K562 (cell line): ENCODE data around the gene THADA. TPM values are rescaled to one million over a fixed set of nuclear protein-coding genes. Genes with fewer than 3 reads are reported as not detected.

Source experiments
- ATAC-seq: fragments of 200-7000 bp; cut with Tn5 transposase; 3 replicates; pipeline ENCODE4 v1.9.1; 2020; ENCODE audit warnings: moderate library complexity
- BruUV-seq: library from RNA; stranded (reverse); fragments of 400-500 nt; replicated peaks from 2 replicates; lab custom pipeline; 2021; lab: Mats Ljungman, UMichigan
- CTCF ChIA-PET: fragments of 300-600 bp; formaldehyde crosslinking; extraction: SDS; loops from one replicate; lab custom pipeline; 2021; ENCODE audit warnings: low intra/inter-chr PET ratio; lab: Yijun Ruan, JAX
- POLR2A ChIA-PET: fragments of 300-600, 350-650 bp; sonication (Branson Sonifier 250); formaldehyde crosslinking; extraction: SDS; loops from one replicate; lab custom pipeline; 2021; ENCODE audit warnings: antibody characterized with exemption, inconsistent platforms; lab: Yijun Ruan, JAX
- DNase-seq, 4 experiments: peaks; one replicate each; pipeline versions ENCODE4 v3.0.0 to v3.0.0-alpha.2; 2011 to 2018; ENCODE audit warnings: low spot score in 3 of 4, mixed read lengths in 3 of 4; ENCODE audit errors: extremely low read depth in 1 of 4
- FAIRE-seq: peaks from 2 replicates; lab custom pipeline; 2011; peaks lifted over from hg19 to GRCh38; lab: Jason Lieb, UNC
- H2AFZ ChIP-seq: 2 replicates; pipeline ENCODE4 v1.6.0; 2011; ENCODE audit warnings: low read depth, low read length, control low read depth, inconsistent platforms
- H3K27ac ChIP-seq: fragments of 200-600 bp; 3 replicates; pipeline ENCODE4 v1.8.0; 2011; ENCODE audit warnings: low read depth, mild to moderate bottlenecking, control low read depth, inconsistent platforms, low read length, moderate library complexity, mixed read lengths; ENCODE audit errors: extremely low read depth
- H3K27me3 ChIP-seq, 2 experiments: fragments of 300-600 bp in 1 of 2; 2 replicates in 1 of 2; 3 replicates in 1 of 2; pipeline versions ENCODE4 v1.6.0 to v1.8.0; 2011; ENCODE audit warnings: inconsistent platforms in 2 of 2, low read length in 2 of 2, mild to moderate bottlenecking in 1 of 2, mixed read lengths in 1 of 2, moderate library complexity in 1 of 2; ENCODE audit not compliant: control insufficient read depth in 2 of 2, insufficient read depth in 2 of 2
- H3K36me3 ChIP-seq: fragments of 300-600 bp; 3 replicates; pipeline ENCODE4 v1.8.0; 2011; ENCODE audit warnings: mild to moderate bottlenecking, low read length, inconsistent platforms; ENCODE audit not compliant: control insufficient read depth, insufficient read depth
- H3K4me1 ChIP-seq, 2 experiments: fragments of 200-600 bp in 1 of 2; replicated peaks in 1 of 2; 2 replicates in 1 of 2; 3 replicates in 1 of 2; pipeline versions ENCODE4 v1.5.1 to v1.8.0; 2011; ENCODE audit warnings: inconsistent platforms in 2 of 2, low read length in 2 of 2, mild to moderate bottlenecking in 1 of 2, mixed read lengths in 1 of 2, moderate library complexity in 1 of 2; ENCODE audit not compliant: control insufficient read depth in 2 of 2, insufficient read depth in 2 of 2
- H3K4me2 ChIP-seq: 2 replicates; pipeline ENCODE4 v1.6.1; 2011; ENCODE audit warnings: low read length, control low read depth, inconsistent platforms, mixed read lengths; ENCODE audit not compliant: insufficient read depth
- H3K4me3 ChIP-seq: fragments of 200-600 bp; sonication (generic), shearing (Covaris generic); 2 replicates; pipeline ENCODE4 v1.5.1; 2016; ENCODE audit warnings: control low read depth, inconsistent platforms
- H3K79me2 ChIP-seq: fragments of 200-600 bp; 3 replicates; pipeline ENCODE4 v1.8.0; 2011; ENCODE audit warnings: low read length, inconsistent platforms; ENCODE audit not compliant: control insufficient read depth, insufficient read depth
- H3K9ac ChIP-seq, 2 experiments: 2 replicates each; pipeline versions ENCODE4 v1.6.0 to v1.6.1; 2011; ENCODE audit warnings: low read depth in 2 of 2, low read length in 2 of 2, control low read depth in 1 of 2, inconsistent platforms in 1 of 2, mild to moderate bottlenecking in 1 of 2, mixed read lengths in 1 of 2; ENCODE audit not compliant: insufficient read depth in 1 of 2
- H3K9me1 ChIP-seq: one replicate; pipeline ENCODE4 v1.6.0; 2011; ENCODE audit warnings: inconsistent platforms, mild to moderate bottlenecking, low read length, moderate library complexity; ENCODE audit not compliant: control insufficient read depth, insufficient read depth
- H3K9me3 ChIP-seq: replicated peaks from 2 replicates; pipeline ENCODE4 v1.5.1; 2011; ENCODE audit warnings: low read depth, low read length, inconsistent platforms; ENCODE audit not compliant: control insufficient read depth, insufficient read depth
- H4K20me1 ChIP-seq: replicated peaks from 2 replicates; pipeline ENCODE4 v1.6.1; 2011; ENCODE audit warnings: low read length, inconsistent platforms, mixed read lengths; ENCODE audit not compliant: control insufficient read depth, insufficient read depth
- NFIC ChIP-seq: fragments of 450-650 bp; IDR thresholded peaks from 2 replicates; pipeline ENCODE4 v1.6.1; 2017; ENCODE audit warnings: mild to moderate bottlenecking, inconsistent platforms
- POLR3A ChIP-seq: IDR thresholded peaks from 2 replicates; pipeline ENCODE4 v1.6.1; 2011; ENCODE audit warnings: borderline replicate concordance, mild to moderate bottlenecking, moderate library complexity; ENCODE audit not compliant: insufficient read length, insufficient read depth; ENCODE audit errors: extremely low read depth
- POLR3G ChIP-seq: IDR thresholded peaks from 2 replicates; pipeline ENCODE4 v1.6.1; 2011; ENCODE audit not compliant: insufficient read length, insufficient replicate concordance; ENCODE audit errors: extremely low read depth
- SPI1 ChIP-seq: IDR thresholded peaks from 2 replicates; pipeline ENCODE4 v1.6.1; 2011; ENCODE audit warnings: low read depth, low read length, control low read depth, borderline replicate concordance
- TEAD1 ChIP-seq, 2 experiments: fragments of 450-650 bp in 1 of 2; sonication (generic) in 1 of 2; formaldehyde crosslinking; IDR thresholded peaks; 2 replicates each; pipeline versions ENCODE4 v1.4.0 to v1.8.0; 2020 to 2022; ENCODE audit warnings: mild to moderate bottlenecking in 2 of 2, missing genetic modification reagents in 1 of 2
- WGBS: fragments of 100-300 bp; shearing (Covaris generic); methylation state at CpG from one replicate; pipeline ENCODE4 v1.1.6; 2016; ENCODE audit warnings: low coverage, mixed read lengths; ENCODE audit not compliant: insufficient coverage; ENCODE audit errors: missing lambda C conversion rate; 5-methylcytosine and 5-hydroxymethylcytosine counted together
- in situ Hi-C: fragments of 300-500 bp; cut with MboI; formaldehyde crosslinking; loops from 4 replicates; pipeline ENCODE4 v1.15.0; 2018; ENCODE audit warnings: inconsistent platforms, mixed read lengths
- intact Hi-C: fragments of 100-400 bp; cut with micrococcal nuclease; formaldehyde crosslinking; loops from 2 replicates; pipeline ENCODE4 v1.14.2; 2022
- polyA plus RNA-seq, 8 experiments: library from polyadenylated mRNA; depleted of rRNA in 4 of 8; stranded (reverse) in 5 of 8; unstranded in 3 of 8; fragments of >200 nt; fragmentation: Nextera tagmentation in 2 of 8; fragmentation: Illumina TruSeq in 1 of 8; extraction: Ambion mirVana in 2 of 8; extraction: Trizol in 1 of 8; gene quantifications; 2 replicates each; pipeline versions ENCODE4 v1.2.1 to v1.2.3, GENCODE V29; 2011 to 2014; ENCODE audit warnings: inconsistent platforms in 1 of 8, missing spikeins in 1 of 8
- total RNA-seq, 7 experiments: library from RNA; depleted of rRNA in 6 of 7; stranded (reverse); fragments of >200 nt in 6 of 7; fragmentation: Illumina TruSeq in 2 of 7; extraction: Trizol in 2 of 7; gene quantifications; 2 replicates each; pipeline versions ENCODE4 v1.2.1 to v1.2.3, GENCODE V29; 2011 to 2021; ENCODE audit warnings: low replicate concordance in 1 of 7

Gene THADA
- total and polyA plus RNA-seq, 9 of the 15 experiments (the other 6 are each of a cell fraction or from before 2014, with no cell fraction given): 17.8 to 34.7 (median 31.9) TPM

GRCh38 chr2:43267381-43267780 lies 328.5 kb downstream of the THADA start (continued):
- peak; percentile 2 for TF ChIP-seq POLR3A
- 0 out of 4 replicates have a peak, but pooled peaks of 1 of the 2 experiments have one; percentile 29 for TF ChIP-seq TEAD1 (CRISPR knock-in tag; IDR thresholded peaks at IDR 0.05)

GRCh38 chr2:43266711-43267111 lies 329.1 kb downstream of the THADA start:
- BruUV-seq: no TSS peak
- DNase-seq: no peak
- Histone ChIP-seq H3K9ac (no peak overlapping the region), H3K4me2 (no peak overlapping the region), H3K36me3 (peaks cover 5% of the 10 kb centered on the region; the same call in 1 of the 3 replicates), H3K27ac (no peak overlapping the region), H3K27me3 (no peaks in the 10 kb centered on the region), H4K20me1 (no peaks in the 10 kb centered on the region), H3K79me2 (no peaks in the 10 kb centered on the region), H3K4me1 (peaks cover 10% of the 10 kb centered on the region in 2 experiments; a peak in 3 of 5 replicates), H3K9me3 (no peaks in the 10 kb centered on the region), H3K4me3 (no peak overlapping the region), H3K9me1 (no peaks in the 10 kb centered on the region), H2AFZ (no peak overlapping the region)
- FAIRE-seq: no peak
- ChIA-PET POLR2A (interaction anchor here (0.9 to 1.9 kb wide), 2 partner anchors 10 to 18 kb away, joined by 3 to 6 read pairs; no protein-coding TSS in a partner anchor), CTCF (no interaction called here)
- intact Hi-C loops (no loop called here), in situ Hi-C loops (no loop called here)
- WGBS: 73% methylated on average over 4 of the region's 4 CpGs
- TF ChIP-seq SPI1 (peak; percentile 84; the same call in 1 of the 2 replicates), POLR3G (no peak), NFIC (peak; percentile 14; the same call in 1 of the 2 replicates)
- ATAC-seq: no peak
